Lower leg skin (tissue), 3 donors: ENCODE results near the gene PPP1R13B.

Experiments used
- POLR2A ChIP-seq, 2 donors: fragments of 450-650 bp; IDR thresholded peaks; one replicate each; pipeline ENCODE4 v1.6.1; 2016 to 2017; ENCODE audit warnings: antibody characterized with exemption in 2 of 2, mild to moderate bottlenecking in 1 of 2, moderate library complexity in 1 of 2
- TF ChIP-seq, protein P1 (sequence below), 3 donors: fragments of 450-650 bp; IDR thresholded peaks; one replicate each; pipeline ENCODE4 v1.5.1; 2016; ENCODE audit warnings: antibody characterized with exemption in 3 of 3, mild to moderate bottlenecking in 3 of 3, moderate library complexity in 2 of 3

DNA sequence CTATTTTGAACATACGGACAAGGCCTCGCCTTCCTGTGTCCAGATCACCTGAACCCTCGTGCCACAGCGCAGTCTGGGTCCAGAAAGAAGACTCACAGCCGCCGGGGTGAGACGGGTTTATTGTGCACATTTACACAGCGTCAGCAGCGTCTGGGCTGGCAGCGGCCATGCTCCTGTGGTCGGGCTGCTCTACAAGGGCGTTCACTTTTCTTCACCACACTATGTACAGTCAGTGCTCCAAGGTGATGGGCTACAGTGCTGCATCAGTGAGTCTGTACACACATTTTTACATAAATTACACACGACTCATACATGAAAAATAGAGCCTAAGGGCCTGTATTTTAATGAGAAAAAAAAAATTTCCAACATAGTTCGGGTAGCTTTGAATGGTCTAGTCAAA is 113.7 kb downstream of the PPP1R13B start:
- TF ChIP-seq, protein P1, sequence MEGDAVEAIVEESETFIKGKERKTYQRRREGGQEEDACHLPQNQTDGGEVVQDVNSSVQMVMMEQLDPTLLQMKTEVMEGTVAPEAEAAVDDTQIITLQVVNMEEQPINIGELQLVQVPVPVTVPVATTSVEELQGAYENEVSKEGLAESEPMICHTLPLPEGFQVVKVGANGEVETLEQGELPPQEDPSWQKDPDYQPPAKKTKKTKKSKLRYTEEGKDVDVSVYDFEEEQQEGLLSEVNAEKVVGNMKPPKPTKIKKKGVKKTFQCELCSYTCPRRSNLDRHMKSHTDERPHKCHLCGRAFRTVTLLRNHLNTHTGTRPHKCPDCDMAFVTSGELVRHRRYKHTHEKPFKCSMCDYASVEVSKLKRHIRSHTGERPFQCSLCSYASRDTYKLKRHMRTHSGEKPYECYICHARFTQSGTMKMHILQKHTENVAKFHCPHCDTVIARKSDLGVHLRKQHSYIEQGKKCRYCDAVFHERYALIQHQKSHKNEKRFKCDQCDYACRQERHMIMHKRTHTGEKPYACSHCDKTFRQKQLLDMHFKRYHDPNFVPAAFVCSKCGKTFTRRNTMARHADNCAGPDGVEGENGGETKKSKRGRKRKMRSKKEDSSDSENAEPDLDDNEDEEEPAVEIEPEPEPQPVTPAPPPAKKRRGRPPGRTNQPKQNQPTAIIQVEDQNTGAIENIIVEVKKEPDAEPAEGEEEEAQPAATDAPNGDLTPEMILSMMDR (IDR thresholded peaks at IDR 0.05), result no peak
- TF ChIP-seq POLR2A (IDR thresholded peaks at IDR 0.05), result no peak
